ENCODE results near the gene IQSEC3.

Gene IQSEC3

GRCh38 chr12:157644-158043 is 91.1 kb downstream of the IQSEC3 start:
- no peaks in the 10 kb centered on the region for H3K4me1 ChIP-seq (ENCODE audit: low read depth, poor library complexity, severe bottlenecking)
- H4K20me1 ChIP-seq (ENCODE audit: insufficient read depth) = no peaks in the 10 kb centered on the region
- H3K27ac ChIP-seq = no peak overlapping the region
- TF ChIP-seq CTCF (conservative IDR thresholded peaks at IDR 0.05; ENCODE audit: low read depth, low read length) = no peak
- H3K27me3 ChIP-seq (ENCODE audit: insufficient read depth, low read depth) = no peaks in the 10 kb centered on the region; the same call in 1 of the 2 replicates
- H3K9ac ChIP-seq = no peak overlapping the region
- H3K4me2 ChIP-seq = no peak overlapping the region
- H2AFZ ChIP-seq (ENCODE audit: low read depth) = no peak overlapping the region
- no peaks in the 10 kb centered on the region for H3K36me3 ChIP-seq (ENCODE audit: insufficient read depth)
- H3K4me3 ChIP-seq (IDR thresholded peaks at IDR 0.05; ENCODE audit: insufficient read depth, low read depth, low read length) = no peak overlapping the region
- no peaks in the 10 kb centered on the region for H3K79me2 ChIP-seq (ENCODE audit: insufficient read depth, low read depth)

- Histone ChIP-seq H3K79me2 (ENCODE audit: insufficient read depth, low read depth) (no peaks in the 10 kb centered on the region), H3K9ac (no peak overlapping the region), H3K4me1 (ENCODE audit: low read depth, poor library complexity, severe bottlenecking) (no peaks in the 10 kb centered on the region), H3K27ac (no peak overlapping the region), H4K20me1 (ENCODE audit: insufficient read depth) (no peaks in the 10 kb centered on the region), H3K27me3 (ENCODE audit: insufficient read depth, low read depth) (no peaks in the 10 kb centered on the region; the same call in 1 of the 2 replicates), H3K4me2 (no peak overlapping the region), H3K36me3 (ENCODE audit: insufficient read depth) (no peaks in the 10 kb centered on the region), H3K4me3 (IDR thresholded peaks at IDR 0.05; ENCODE audit: insufficient read depth, low read depth, low read length) (no peak overlapping the region), H2AFZ (ENCODE audit: low read depth) (no peak overlapping the region)
- no peak for TF ChIP-seq CTCF (conservative IDR thresholded peaks at IDR 0.05; ENCODE audit: low read depth, low read length)
Observed at GRCh38 chr12:159156-159782, 92.7 kb downstream of the IQSEC3 start.

GRCh38 chr12:160858-161257 is 94.3 kb downstream of the IQSEC3 start:
- no peaks in the 10 kb centered on the region; the same call in 1 of the 2 replicates for H3K27me3 ChIP-seq (ENCODE audit: insufficient read depth, low read depth)
- H3K79me2 ChIP-seq (ENCODE audit: insufficient read depth, low read depth) = no peaks in the 10 kb centered on the region
- H4K20me1 ChIP-seq (ENCODE audit: insufficient read depth) = no peaks in the 10 kb centered on the region
- H3K4me2 ChIP-seq = no peak overlapping the region
- no peak overlapping the region for H3K9ac ChIP-seq
- H3K27ac ChIP-seq = no peak overlapping the region
- peaks cover under 1% of the 10 kb centered on the region for H3K4me1 ChIP-seq (ENCODE audit: low read depth, poor library complexity, severe bottlenecking)
- H3K4me3 ChIP-seq (IDR thresholded peaks at IDR 0.05; ENCODE audit: insufficient read depth, low read depth, low read length) = no peak overlapping the region
- H3K36me3 ChIP-seq (ENCODE audit: insufficient read depth) = no peaks in the 10 kb centered on the region
- H2AFZ ChIP-seq (ENCODE audit: low read depth) = no peak overlapping the region
- TF ChIP-seq CTCF (conservative IDR thresholded peaks at IDR 0.05; ENCODE audit: low read depth, low read length) = no peak

GRCh38 chr12:161823-162222 is 95.3 kb downstream of the IQSEC3 start:
- Histone ChIP-seq H2AFZ (ENCODE audit: low read depth) (no peak overlapping the region), H3K27ac (no peak overlapping the region), H3K4me3 (IDR thresholded peaks at IDR 0.05; ENCODE audit: insufficient read depth, low read depth, low read length) (no peak overlapping the region), H3K9ac (no peak overlapping the region), H3K27me3 (ENCODE audit: insufficient read depth, low read depth) (no peaks in the 10 kb centered on the region; the same call in 1 of the 2 replicates), H3K36me3 (ENCODE audit: insufficient read depth) (no peaks in the 10 kb centered on the region), H3K79me2 (ENCODE audit: insufficient read depth, low read depth) (no peaks in the 10 kb centered on the region), H4K20me1 (ENCODE audit: insufficient read depth) (no peaks in the 10 kb centered on the region), H3K4me2 (no peak overlapping the region), H3K4me1 (ENCODE audit: low read depth, poor library complexity, severe bottlenecking) (peaks cover 10% of the 10 kb centered on the region)
- no peak for TF ChIP-seq CTCF (conservative IDR thresholded peaks at IDR 0.05; ENCODE audit: low read depth, low read length)
